HepG2 (cell line): Measurements from ENCODE around the gene CDK6. TPM values are rescaled to one million over a fixed set of nuclear protein-coding genes. Genes with fewer than 3 reads are reported as not detected.

ENCODE experiments used
- ATAC-seq: fragments of 200-7000 bp; cut with Tn5 transposase; 3 replicates; pipeline ENCODE4 v1.9.1; 2020; ENCODE audit warnings: mild to moderate bottlenecking, moderate library complexity
- BruUV-seq: library from RNA; stranded (reverse); fragments of 400-500 nt; replicated peaks from 2 replicates; lab custom pipeline; 2021; lab: Mats Ljungman, UMichigan
- CTCF ChIA-PET: fragments of 300-600 bp; formaldehyde crosslinking; extraction: SDS; loops from one replicate; lab custom pipeline; 2021; ENCODE audit warnings: low total read pairs, inconsistent platforms, low intra/inter-chr PET ratio; lab: Yijun Ruan, JAX
- POLR2A ChIA-PET: fragments of 350-600 bp; sonication (Branson Sonifier 250); formaldehyde crosslinking; loops from one replicate; lab custom pipeline; 2020; ENCODE audit warnings: antibody characterized with exemption, inconsistent platforms; lab: Yijun Ruan, JAX
- DNase-seq: peaks from one replicate; pipeline ENCODE4 v3.0.0-alpha.2; 2015; ENCODE audit warnings: low spot score
- FAIRE-seq: peaks from 3 replicates; lab custom pipeline; 2011; peaks lifted over from hg19 to GRCh38; lab: Jason Lieb, UNC
- H2AFZ ChIP-seq: one replicate; pipeline ENCODE4 v1.6.1; 2011; ENCODE audit warnings: low read length, inconsistent platforms
- H3K27ac ChIP-seq: fragments of 300-600 bp; 3 replicates; pipeline ENCODE4 v1.8.0; 2011; ENCODE audit warnings: mixed run types, mild to moderate bottlenecking, mixed read lengths, low read length, inconsistent platforms; ENCODE audit not compliant: insufficient read depth; ENCODE audit errors: extremely low read length
- H3K27me3 ChIP-seq, 2 experiments: fragments of 200-600 bp in 1 of 2; 2 replicates in 1 of 2; 3 replicates in 1 of 2; pipeline versions ENCODE4 v1.6.0 to v1.8.0; 2011; ENCODE audit warnings: low read length in 2 of 2, mild to moderate bottlenecking in 2 of 2, moderate library complexity in 2 of 2, inconsistent platforms in 1 of 2; ENCODE audit not compliant: insufficient read depth in 2 of 2, control insufficient read depth in 1 of 2
- H3K36me3 ChIP-seq, 2 experiments: fragments of 200-600 bp in 1 of 2; replicated peaks in 1 of 2; 2 replicates in 1 of 2; 3 replicates in 1 of 2; pipeline versions ENCODE4 v1.5.1 to v1.8.0; 2011; ENCODE audit warnings: low read length in 2 of 2, inconsistent platforms in 1 of 2; ENCODE audit not compliant: insufficient read depth in 2 of 2, control insufficient read depth in 1 of 2
- H3K4me1 ChIP-seq: 2 replicates; pipeline ENCODE4 v1.5.1; 2012; ENCODE audit warnings: low read length, inconsistent platforms; ENCODE audit not compliant: insufficient read depth
- H3K4me2 ChIP-seq: 2 replicates; pipeline ENCODE4 v1.6.0; 2011; ENCODE audit warnings: low read depth, low read length, inconsistent platforms
- H3K4me3 ChIP-seq, 3 experiments: fragments of 200-600 bp in 1 of 3; sonication (generic), shearing (Covaris generic) in 1 of 3; replicated peaks in 1 of 3; 2 replicates each; pipeline ENCODE4 v1.5.1; 2011 to 2016; ENCODE audit warnings: low read length in 3 of 3, inconsistent platforms in 2 of 3, low read depth in 2 of 3, mild to moderate bottlenecking in 2 of 3, control low read depth in 1 of 3, mixed read lengths in 1 of 3; ENCODE audit not compliant: insufficient read depth in 1 of 3
- H3K79me2 ChIP-seq: one replicate; pipeline ENCODE4 v1.6.1; 2011; ENCODE audit warnings: low read length, inconsistent platforms; ENCODE audit not compliant: insufficient read depth
- H3K9ac ChIP-seq: 2 replicates; pipeline ENCODE4 v1.6.0; 2011; ENCODE audit warnings: mild to moderate bottlenecking, low read depth, low read length, inconsistent platforms; ENCODE audit not compliant: insufficient read depth
- H3K9me3 ChIP-seq: 2 replicates; pipeline ENCODE4 v1.5.1; 2012; ENCODE audit warnings: mild to moderate bottlenecking, low read length
- H4K20me1 ChIP-seq: 2 replicates; pipeline ENCODE4 v1.6.0; 2011; ENCODE audit warnings: inconsistent platforms, mild to moderate bottlenecking, low read length, moderate library complexity; ENCODE audit not compliant: insufficient read depth
- BCL6 ChIP-seq: IDR thresholded peaks from 2 replicates; pipeline ENCODE4 v1.6.1; 2016; ENCODE audit warnings: missing genetic modification reagents, missing compliant biosample characterization
- BCLAF1 ChIP-seq: fragments of 450-650 bp; IDR thresholded peaks from 2 replicates; pipeline ENCODE4 v1.6.1; 2017; ENCODE audit warnings: mild to moderate bottlenecking
- CERS6 ChIP-seq: sonication (generic); formaldehyde crosslinking; IDR thresholded peaks from 2 replicates; pipeline ENCODE4 v1.5.0; 2020; ENCODE audit warnings: missing genetic modification reagents
- ELF4 ChIP-seq: sonication (generic); formaldehyde crosslinking; IDR thresholded peaks from 2 replicates; pipeline ENCODE4 v1.5.0; 2020; ENCODE audit warnings: missing genetic modification reagents, mild to moderate bottlenecking, moderate library complexity, borderline replicate concordance
- GABPB1 ChIP-seq: IDR thresholded peaks from 2 replicates; pipeline ENCODE4 v1.6.1; 2016; ENCODE audit warnings: mild to moderate bottlenecking, missing genetic modification reagents, moderate library complexity, missing compliant biosample characterization
- GATAD2A ChIP-seq: IDR thresholded peaks from 2 replicates; pipeline ENCODE4 v1.6.1; 2016
- HES4 ChIP-seq: sonication (generic); formaldehyde crosslinking; IDR thresholded peaks from 2 replicates; pipeline ENCODE4 v1.9.0; 2021; ENCODE audit warnings: mild to moderate bottlenecking, missing genetic modification reagents, borderline replicate concordance
- MAF1 ChIP-seq: sonication (generic); formaldehyde crosslinking; IDR thresholded peaks from 2 replicates; pipeline ENCODE4 v1.5.0; 2020; ENCODE audit warnings: missing genetic modification reagents, borderline replicate concordance
- MAZ ChIP-seq, 2 experiments: sonication (generic) in 1 of 2; formaldehyde crosslinking in 1 of 2; IDR thresholded peaks; 2 replicates each; pipeline versions ENCODE4 v1.5.0 to v1.6.1; 2012 to 2020; ENCODE audit warnings: low read depth in 2 of 2, mild to moderate bottlenecking in 2 of 2, borderline replicate concordance in 1 of 2, improper control_type of control experiment in 1 of 2, low read length in 1 of 2, missing genetic modification reagents in 1 of 2, moderate library complexity in 1 of 2
- PHB2 ChIP-seq: fragments of 450-650 bp; IDR thresholded peaks from 2 replicates; pipeline ENCODE4 v1.6.1; 2018; ENCODE audit not compliant: partially characterized antibody
- PPARG ChIP-seq: conservative IDR thresholded peaks from 2 replicates; pipeline ENCODE4 v1.6.1; 2016; ENCODE audit warnings: missing biosample characterization, missing genetic modification reagents
- RARA ChIP-seq: IDR thresholded peaks from 2 replicates; pipeline ENCODE4 v1.6.1; 2016; ENCODE audit warnings: missing genetic modification reagents, missing compliant biosample characterization
- ZBTB44 ChIP-seq: sonication (generic); formaldehyde crosslinking; IDR thresholded peaks from 2 replicates; pipeline ENCODE4 v1.4.0; 2020; ENCODE audit warnings: missing genetic modification reagents
- ZNF484 ChIP-seq: sonication (generic); formaldehyde crosslinking; IDR thresholded peaks from 2 replicates; pipeline ENCODE4 v1.5.1; 2020; ENCODE audit warnings: mild to moderate bottlenecking, low read depth, missing genetic modification reagents, borderline replicate concordance
- ZSCAN12 ChIP-seq: sonication (generic); formaldehyde crosslinking; IDR thresholded peaks from 2 replicates; pipeline ENCODE4 v1.9.0; 2021; ENCODE audit warnings: mild to moderate bottlenecking, missing genetic modification reagents
- WGBS: methylation state at CpG from one replicate; pipeline ENCODE4 v1.1.6; 2017; ENCODE audit warnings: low lambda C conversion rate; 5-methylcytosine and 5-hydroxymethylcytosine counted together
- in situ Hi-C: cut with HindIII; loops from 2 replicates; pipeline ENCODE4 v1.10.0; 2017; ENCODE audit warnings: low pct_unique_long_range_greater_than_20kb; ENCODE audit not compliant: extremely low pct_ligation_motif_present
- intact Hi-C: fragments of 100-400 bp; cut with micrococcal nuclease; formaldehyde crosslinking; loops from one replicate; pipeline ENCODE4 v1.10.0; 2022; ENCODE audit not compliant: unreplicated experiment
- polyA plus RNA-seq, 8 experiments: library from polyadenylated mRNA; depleted of rRNA in 3 of 8; stranded (reverse) in 7 of 8; unstranded in 1 of 8; fragments of >200 nt; fragmentation: Illumina TruSeq in 4 of 8; extraction: Trizol in 4 of 8; gene quantifications; 2 replicates each; pipeline versions ENCODE4 v1.2.1 to v1.2.3, GENCODE V29; 2011 to 2016; ENCODE audit warnings: low read depth in 4 of 8, missing spikeins in 1 of 8, mixed read lengths in 1 of 8; ENCODE audit not compliant: insufficient read depth in 1 of 8
- total RNA-seq, 5 experiments: library from RNA; depleted of rRNA; stranded (reverse); fragments of >200 nt; fragmentation: Illumina TruSeq; extraction: Trizol; gene quantifications; 2 replicates each; pipeline ENCODE4 v1.2.3, GENCODE V29; 2016; ENCODE audit warnings: low read depth in 1 of 5
- TF ChIP-seq, protein P1 (sequence below): sonication (generic); formaldehyde crosslinking; conservative IDR thresholded peaks from 2 replicates; pipeline ENCODE4 v1.4.0; 2020; ENCODE audit warnings: missing genetic modification reagents

The CDK6 gene
- total and polyA plus RNA-seq, 2 of the 13 experiments (the other 11 are each of a cell fraction or from before 2014, with no cell fraction given): 34.6 to 90.8 TPM

DNA sequence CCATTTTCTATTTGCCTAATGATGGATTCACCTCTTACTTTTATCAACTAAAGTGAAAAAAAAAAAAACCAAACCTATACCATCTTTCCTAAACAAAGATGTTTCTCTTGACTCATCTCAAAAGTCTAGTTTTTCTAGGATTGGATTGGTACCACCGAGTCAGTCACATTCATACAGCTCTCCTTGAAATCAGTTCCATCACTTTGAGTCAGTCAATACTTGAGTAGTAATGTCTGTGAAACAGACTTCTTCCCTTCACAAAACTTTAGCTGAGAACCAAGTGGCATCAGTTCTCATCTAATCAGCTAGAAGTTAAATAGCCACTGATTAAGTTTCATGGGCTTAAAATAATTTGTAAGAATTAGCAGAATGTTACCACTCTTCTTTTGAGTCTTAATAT lies 13.3 kb downstream of the CDK6 start (continued):
- TF ChIP-seq MAF1 (no peak), ELF4 (no peak), PHB2 (no peak)

GRCh38 chr7:92820191-92820590 lies 16.2 kb downstream of the CDK6 start:
- peaks cover 99% of the 10 kb centered on the region for H3K79me2 ChIP-seq
- H2AFZ ChIP-seq: no peak overlapping the region
- DNase-seq (no peak), ATAC-seq (peak; percentile 73), FAIRE-seq (no peak)
- H3K4me2 ChIP-seq: peak overlapping the region; percentile 36
- CTCF ChIA-PET: no interaction called here
- H3K36me3 ChIP-seq: peaks cover 0 to 2% of the 10 kb centered on the region in 2 experiments; a peak in 2 of 5 replicates
- intact Hi-C loops: loop anchor here (1.0 kb wide), 1 partner anchor 10 kb away; no protein-coding TSS in a partner anchor
- H3K9me3 ChIP-seq: no peaks in the 10 kb centered on the region
- no peak overlapping the region for H3K9ac ChIP-seq
- H3K27ac ChIP-seq: peak overlapping the region; percentile 40
- H3K4me1 ChIP-seq: peaks cover 84% of the 10 kb centered on the region
- BruUV-seq: no TSS peak
- in situ Hi-C loops: no loop called here
- no peaks in the 10 kb centered on the region for H3K27me3 ChIP-seq
- POLR2A ChIA-PET: interaction anchor here (1.3 kb wide), 2 partner anchors 13 to 125 kb away, joined by 3 to 5 read pairs; no protein-coding TSS in a partner anchor
- H4K20me1 ChIP-seq: peaks cover 95% of the 10 kb centered on the region
- no peak overlapping the region; a peak in 1 of 6 replicates for H3K4me3 ChIP-seq
- 74% methylated on average over 3 of the region's 3 CpGs for WGBS
- TF ChIP-seq RARA (CRISPR knock-in tag): peak; percentile 73
- TF ChIP-seq ZBTB44 (CRISPR knock-in tag): no peak
- TF ChIP-seq BCL6 (CRISPR knock-in tag): no peak; the same call in 1 of the 2 replicates
- TF ChIP-seq, protein P1, sequence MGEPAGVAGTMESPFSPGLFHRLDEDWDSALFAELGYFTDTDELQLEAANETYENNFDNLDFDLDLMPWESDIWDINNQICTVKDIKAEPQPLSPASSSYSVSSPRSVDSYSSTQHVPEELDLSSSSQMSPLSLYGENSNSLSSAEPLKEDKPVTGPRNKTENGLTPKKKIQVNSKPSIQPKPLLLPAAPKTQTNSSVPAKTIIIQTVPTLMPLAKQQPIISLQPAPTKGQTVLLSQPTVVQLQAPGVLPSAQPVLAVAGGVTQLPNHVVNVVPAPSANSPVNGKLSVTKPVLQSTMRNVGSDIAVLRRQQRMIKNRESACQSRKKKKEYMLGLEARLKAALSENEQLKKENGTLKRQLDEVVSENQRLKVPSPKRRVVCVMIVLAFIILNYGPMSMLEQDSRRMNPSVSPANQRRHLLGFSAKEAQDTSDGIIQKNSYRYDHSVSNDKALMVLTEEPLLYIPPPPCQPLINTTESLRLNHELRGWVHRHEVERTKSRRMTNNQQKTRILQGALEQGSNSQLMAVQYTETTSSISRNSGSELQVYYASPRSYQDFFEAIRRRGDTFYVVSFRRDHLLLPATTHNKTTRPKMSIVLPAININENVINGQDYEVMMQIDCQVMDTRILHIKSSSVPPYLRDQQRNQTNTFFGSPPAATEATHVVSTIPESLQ (CRISPR knock-in tag): no peak
- no peak for TF ChIP-seq BCLAF1
- TF ChIP-seq PPARG (CRISPR knock-in tag): no peak
- TF ChIP-seq ZNF484 (CRISPR knock-in tag): no peak
- no peak for TF ChIP-seq ZSCAN12 (CRISPR knock-in tag)
- no peak for TF ChIP-seq GABPB1 (CRISPR knock-in tag)
- 0 out of 2 replicates have a peak, but pooled peaks have one; percentile 32 for TF ChIP-seq GATAD2A (CRISPR knock-in tag)
- no peak for TF ChIP-seq CERS6
- TF ChIP-seq HES4 (CRISPR knock-in tag): no peak
- no peak for TF ChIP-seq MAZ (IDR thresholded peaks at IDR 0.05; ENCODE audit: borderline replicate concordance, low read depth, low read length)
- no peak for TF ChIP-seq MAZ (CRISPR knock-in tag; IDR thresholded peaks at IDR 0.05; ENCODE audit: low read depth)
